Neural crest cell (in vitro differentiated cells): ENCODE results near the gene MTHFSD. TPM values are rescaled to one million over a fixed set of nuclear protein-coding genes. Genes with fewer than 3 reads are reported as not detected.

Source experiments
- DNase-seq: peaks from one replicate; pipeline ENCODE4 v3.0.0; 2021; ENCODE audit warnings: low read depth, mixed read lengths, low spot score
- H3K27ac Mint-ChIP-seq: one replicate; pipeline ENCODE4 v1.8.0; 2021; ENCODE audit warnings: mild to moderate bottlenecking, mixed read lengths; ENCODE audit not compliant: unreplicated experiment
- H3K27me3 Mint-ChIP-seq: 2 replicates; pipeline ENCODE4 v1.8.0; 2021; ENCODE audit warnings: low read depth, mild to moderate bottlenecking, mixed read lengths
- H3K36me3 Mint-ChIP-seq: 2 replicates; pipeline ENCODE4 v1.8.0; 2021; ENCODE audit warnings: low read depth, mild to moderate bottlenecking, mixed read lengths
- H3K4me1 Mint-ChIP-seq: 2 replicates; pipeline ENCODE4 v1.8.0; 2021; ENCODE audit warnings: mixed read lengths
- H3K4me3 Mint-ChIP-seq: one replicate; pipeline ENCODE4 v1.8.0; 2021; ENCODE audit warnings: mild to moderate bottlenecking, mixed read lengths
- H3K9me3 Mint-ChIP-seq: 2 replicates; pipeline ENCODE4 v1.8.0; 2021; ENCODE audit warnings: mixed read lengths
- CTCF ChIP-seq: fragments of 200-600 bp; sonication (generic); conservative IDR thresholded peaks from 2 replicates; pipeline ENCODE4 v1.5.0; 2021; ENCODE audit warnings: antibody characterized with exemption, mild to moderate bottlenecking
- total RNA-seq: library from RNA; stranded (reverse); gene quantifications from 2 replicates; pipeline ENCODE4 v1.2.1, GENCODE V29; 2021

The MTHFSD gene
- total RNA-seq, 1 donor from 2014 or later: 14.0 TPM

- Mint-ChIP-seq H3K4me1 (peaks cover 8% of the 10 kb centered on the region), H3K9me3 (no peaks in the 10 kb centered on the region), H3K27me3 (no peaks in the 10 kb centered on the region)
Observed at GRCh38 chr16:86540894-86541293, 14.1 kb downstream of the MTHFSD start.

GRCh38 chr16:86538196-86538780 lies 16.7 kb downstream of the MTHFSD start:
- no peaks in the 10 kb centered on the region for H3K9me3 Mint-ChIP-seq
- no peaks in the 10 kb centered on the region for H3K27me3 Mint-ChIP-seq
- H3K4me1 Mint-ChIP-seq: peaks cover 9% of the 10 kb centered on the region
- TF ChIP-seq CTCF: no peak
- no peak overlapping the region for H3K4me3 Mint-ChIP-seq
- DNase-seq: no peak
- no peaks in the 10 kb centered on the region for H3K36me3 Mint-ChIP-seq
- H3K27ac Mint-ChIP-seq: no peak overlapping the region

More at GRCh38 chr16:86540894-86541293, 14.1 kb downstream of the MTHFSD start:
- TF ChIP-seq CTCF: no peak
- no peak overlapping the region for H3K4me3 Mint-ChIP-seq
- no peak for DNase-seq
- peaks cover 3% of the 10 kb centered on the region for H3K36me3 Mint-ChIP-seq
- no peak overlapping the region for H3K27ac Mint-ChIP-seq

DNA sequence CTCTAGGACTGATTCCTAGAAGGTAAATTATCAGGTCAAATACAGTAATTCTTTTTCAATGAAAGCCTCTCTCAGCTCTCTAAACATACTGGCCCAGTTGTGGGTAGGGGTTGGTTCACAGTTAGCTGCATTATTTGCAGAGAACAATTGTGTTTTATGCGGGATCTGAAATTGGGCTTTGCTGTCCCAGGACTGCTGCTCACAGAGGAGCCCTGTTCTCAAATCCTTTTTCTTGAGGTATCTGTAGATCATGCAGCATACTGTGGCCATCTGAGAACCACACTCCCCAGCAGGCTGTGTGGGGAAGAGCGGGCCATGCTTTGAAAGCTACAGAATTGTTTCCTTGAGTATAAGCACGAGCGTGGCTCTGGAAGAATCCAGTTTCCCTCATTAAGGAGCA lies 17.5 kb downstream of the MTHFSD start:
- DNase-seq: no peak
- Mint-ChIP-seq H3K4me1 (peaks cover 9% of the 10 kb centered on the region), H3K36me3 (no peaks in the 10 kb centered on the region), H3K9me3 (no peaks in the 10 kb centered on the region), H3K27me3 (no peaks in the 10 kb centered on the region), H3K27ac (no peak overlapping the region), H3K4me3 (no peak overlapping the region)
- no peak for TF ChIP-seq CTCF

GRCh38 chr16:86536621-86537020 lies 18.4 kb downstream of the MTHFSD start:
- H3K27ac Mint-ChIP-seq: no peak overlapping the region
- H3K9me3 Mint-ChIP-seq: no peaks in the 10 kb centered on the region
- peaks cover 9% of the 10 kb centered on the region for H3K4me1 Mint-ChIP-seq
- H3K36me3 Mint-ChIP-seq: no peaks in the 10 kb centered on the region
- no peak for DNase-seq
- no peak overlapping the region for H3K4me3 Mint-ChIP-seq
- no peak for TF ChIP-seq CTCF
- no peaks in the 10 kb centered on the region for H3K27me3 Mint-ChIP-seq

- H3K9me3 Mint-ChIP-seq: no peaks in the 10 kb centered on the region
Observed at GRCh38 chr16:86534779-86535615, 20.0 kb downstream of the MTHFSD start.

More at GRCh38 chr16:86534779-86535615, 20.0 kb downstream of the MTHFSD start:
- H3K36me3 Mint-ChIP-seq: no peaks in the 10 kb centered on the region
- DNase-seq: no peak
- no peak overlapping the region for H3K4me3 Mint-ChIP-seq
- H3K27me3 Mint-ChIP-seq: no peaks in the 10 kb centered on the region
- TF ChIP-seq CTCF: no peak
- no peak overlapping the region for H3K27ac Mint-ChIP-seq
- H3K4me1 Mint-ChIP-seq: peaks cover 9% of the 10 kb centered on the region
